Tibial artery (tissue), 4 donors: ENCODE measurements around the gene HRCT1.

Source experiments
- DNase-seq, 2 donors: peaks; one replicate each; pipeline ENCODE4 v3.0.0-alpha.2; 2019
- H3K27ac ChIP-seq, 2 donors: fragments of 200-600 bp; sonication (generic) in 1 of 2; 1 replicate in 1 of 2; 2 replicates in 1 of 2; pipeline ENCODE4 v1.5.1; 2018 to 2019; ENCODE audit warnings: mild to moderate bottlenecking in 1 of 2
- H3K27me3 ChIP-seq, 2 donors: fragments of 200-600 bp; sonication (generic) in 1 of 2; one replicate each; pipeline versions ENCODE4 v1.5.1 to v1.6.0; 2016 to 2019
- H3K36me3 ChIP-seq, 3 donors: fragments of 200-600 bp; sonication (generic) in 2 of 3; one replicate each; pipeline ENCODE4 v1.5.1; 2016 to 2019; ENCODE audit warnings: mild to moderate bottlenecking in 2 of 3
- H3K4me1 ChIP-seq, 4 donors: fragments of 200-600 bp; sonication (generic) in 2 of 4; 1 replicate in 3 of 4; 2 replicates in 1 of 4; pipeline ENCODE4 v1.5.1; 2016 to 2019
- H3K4me3 ChIP-seq, 2 donors: fragments of 200-600 bp; sonication (generic) in 1 of 2; 1 replicate in 1 of 2; 2 replicates in 1 of 2; pipeline ENCODE4 v1.5.1; 2018 to 2019; ENCODE audit warnings: mild to moderate bottlenecking in 2 of 2
- H3K9me3 ChIP-seq, 3 donors: fragments of 200-600 bp; sonication (generic) in 1 of 3; one replicate each; pipeline ENCODE4 v1.5.1; 2016 to 2019
- intact Hi-C: fragments of 100-400 bp; cut with DNase I; formaldehyde crosslinking; loops from one replicate; pipeline ENCODE4 v1.15.0; 2023; ENCODE audit warnings: low total_unique reads
- TF ChIP-seq, protein P1 (sequence below), 2 experiments: fragments of 200-600 bp in 1 of 2; fragments of 450-650 bp in 1 of 2; IDR thresholded peaks; one replicate each; pipeline ENCODE4 v1.5.1; 2017 to 2019; ENCODE audit warnings: antibody characterized with exemption in 2 of 2, mild to moderate bottlenecking in 1 of 2, moderate library complexity in 1 of 2

Gene HRCT1

GRCh38 chr9:35867538-35867937 lies 38.5 kb upstream of the HRCT1 start:
- Histone ChIP-seq H3K36me3 (no peaks in the 10 kb centered on the region), H3K4me1 (peaks cover 0 to 2% (median 0%) of the 10 kb centered on the region in 4 donors), H3K27ac (no peak overlapping the region), H3K9me3 (no peaks in the 10 kb centered on the region), H3K27me3 (peaks cover 0 to 33% of the 10 kb centered on the region in 2 donors), H3K4me3 (no peak overlapping the region)
- TF ChIP-seq, protein P1, sequence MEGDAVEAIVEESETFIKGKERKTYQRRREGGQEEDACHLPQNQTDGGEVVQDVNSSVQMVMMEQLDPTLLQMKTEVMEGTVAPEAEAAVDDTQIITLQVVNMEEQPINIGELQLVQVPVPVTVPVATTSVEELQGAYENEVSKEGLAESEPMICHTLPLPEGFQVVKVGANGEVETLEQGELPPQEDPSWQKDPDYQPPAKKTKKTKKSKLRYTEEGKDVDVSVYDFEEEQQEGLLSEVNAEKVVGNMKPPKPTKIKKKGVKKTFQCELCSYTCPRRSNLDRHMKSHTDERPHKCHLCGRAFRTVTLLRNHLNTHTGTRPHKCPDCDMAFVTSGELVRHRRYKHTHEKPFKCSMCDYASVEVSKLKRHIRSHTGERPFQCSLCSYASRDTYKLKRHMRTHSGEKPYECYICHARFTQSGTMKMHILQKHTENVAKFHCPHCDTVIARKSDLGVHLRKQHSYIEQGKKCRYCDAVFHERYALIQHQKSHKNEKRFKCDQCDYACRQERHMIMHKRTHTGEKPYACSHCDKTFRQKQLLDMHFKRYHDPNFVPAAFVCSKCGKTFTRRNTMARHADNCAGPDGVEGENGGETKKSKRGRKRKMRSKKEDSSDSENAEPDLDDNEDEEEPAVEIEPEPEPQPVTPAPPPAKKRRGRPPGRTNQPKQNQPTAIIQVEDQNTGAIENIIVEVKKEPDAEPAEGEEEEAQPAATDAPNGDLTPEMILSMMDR (IDR thresholded peaks at IDR 0.05), result no peak
- DNase-seq, result no peak
- intact Hi-C loops, result loop anchor here (10.0 kb wide), 1 partner anchor 233 kb away; no protein-coding TSS in a partner anchor

DNA sequence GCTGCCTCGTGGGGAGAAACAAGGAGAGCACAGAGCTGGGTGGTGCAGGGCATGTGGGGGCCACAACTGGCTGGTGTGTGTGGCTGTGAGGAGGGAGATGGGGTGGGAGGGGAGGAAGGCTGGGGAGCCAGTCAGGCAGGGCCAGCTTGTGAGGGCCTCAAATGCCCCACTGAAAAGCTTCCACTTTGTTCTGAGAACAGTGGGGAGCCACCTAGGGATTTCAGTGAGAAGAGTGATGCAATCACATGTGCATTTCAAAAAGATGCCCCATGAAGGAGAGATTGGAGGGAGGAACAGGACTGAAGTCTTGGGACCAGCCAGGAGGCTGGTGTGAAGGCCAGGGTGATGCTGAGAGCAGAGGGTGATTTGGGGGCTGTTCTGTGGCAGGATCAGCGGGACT lies 37.1 kb upstream of the HRCT1 start:
- intact Hi-C loops, result loop anchor here (10.0 kb wide), 1 partner anchor 234 kb away; no protein-coding TSS in a partner anchor
- no peak for DNase-seq

DNA sequence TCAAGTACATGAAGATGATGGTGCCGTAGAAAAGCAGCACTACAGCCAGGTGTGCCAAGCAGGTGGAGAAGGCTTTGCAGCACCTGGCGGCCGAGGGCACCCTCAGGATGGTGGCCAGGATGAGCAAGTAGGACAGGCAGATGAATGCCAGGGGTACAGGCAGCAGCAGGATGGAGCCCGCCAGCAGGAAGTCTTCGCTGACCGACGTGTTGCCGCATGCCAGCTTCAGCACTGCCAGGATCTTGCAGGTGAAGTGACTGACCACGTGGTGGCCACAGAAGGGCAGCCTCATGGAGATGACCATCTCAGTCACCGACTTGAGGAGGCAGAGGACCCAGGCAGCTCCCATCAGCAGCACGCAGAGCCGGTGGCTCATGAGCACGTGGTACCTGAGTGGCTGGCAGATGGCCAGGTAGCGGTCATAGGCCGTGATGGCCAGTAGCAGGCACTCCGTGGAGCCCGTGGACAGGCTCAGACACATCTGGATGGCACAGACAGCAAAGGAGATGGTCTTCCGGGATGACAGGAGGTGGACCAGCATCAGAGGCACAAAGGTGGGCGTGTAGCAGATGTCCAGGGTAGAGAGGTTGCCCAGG lies 36.3 kb upstream of the HRCT1 start:
- peaks cover 0 to 2% (median 0%) of the 10 kb centered on the region in 4 donors for H3K4me1 ChIP-seq
- intact Hi-C loops, result loop anchor here (10.0 kb wide), 1 partner anchor 235 kb away; no protein-coding TSS in a partner anchor
- peaks cover 0 to 30% of the 10 kb centered on the region in 2 donors for H3K27me3 ChIP-seq
- H3K9me3 ChIP-seq, result no peaks in the 10 kb centered on the region
- H3K4me3 ChIP-seq, result no peak overlapping the region
- no peak for DNase-seq
- no peak overlapping the region for H3K27ac ChIP-seq
- TF ChIP-seq, protein P1 (IDR thresholded peaks at IDR 0.05), result no peak
- H3K36me3 ChIP-seq, result no peaks in the 10 kb centered on the region

More for the DNA sequence above, 37.1 kb upstream of the HRCT1 start:
- TF ChIP-seq, protein P1 (IDR thresholded peaks at IDR 0.05), result no peak
- H3K27me3 ChIP-seq, result peaks cover 0 to 33% of the 10 kb centered on the region in 2 donors
- H3K36me3 ChIP-seq, result no peaks in the 10 kb centered on the region
- no peak overlapping the region for H3K4me3 ChIP-seq
- peaks cover 0 to 2% (median 0%) of the 10 kb centered on the region in 4 donors for H3K4me1 ChIP-seq
- no peak overlapping the region for H3K27ac ChIP-seq
- no peaks in the 10 kb centered on the region for H3K9me3 ChIP-seq

GRCh38 chr9:35870351-35870923 lies 35.6 kb upstream of the HRCT1 start, which contains the start of gene OR13J1:
Gene OR13J1, minus strand, starts transcription at chr9:35870401. Its CDS starts 0 bp downstream, at chr9:35870401.
- no peak for DNase-seq
- TF ChIP-seq, protein P1 (IDR thresholded peaks at IDR 0.05), result no peak
- peaks cover 0 to 28% of the 10 kb centered on the region in 2 donors for H3K27me3 ChIP-seq
- peaks cover 0 to 2% (median 0%) of the 10 kb centered on the region in 4 donors for H3K4me1 ChIP-seq
- no peak within 1 kb of the TSS for H3K4me3 ChIP-seq
- intact Hi-C loops, result no loop called here
- peaks cover 0 to 3% (median 0%) of the 10 kb centered on the region in 3 donors for H3K9me3 ChIP-seq
- H3K27ac ChIP-seq, result no peak within 1 kb of the TSS
- H3K36me3 ChIP-seq, result no peaks in the 10 kb centered on the region

DNA sequence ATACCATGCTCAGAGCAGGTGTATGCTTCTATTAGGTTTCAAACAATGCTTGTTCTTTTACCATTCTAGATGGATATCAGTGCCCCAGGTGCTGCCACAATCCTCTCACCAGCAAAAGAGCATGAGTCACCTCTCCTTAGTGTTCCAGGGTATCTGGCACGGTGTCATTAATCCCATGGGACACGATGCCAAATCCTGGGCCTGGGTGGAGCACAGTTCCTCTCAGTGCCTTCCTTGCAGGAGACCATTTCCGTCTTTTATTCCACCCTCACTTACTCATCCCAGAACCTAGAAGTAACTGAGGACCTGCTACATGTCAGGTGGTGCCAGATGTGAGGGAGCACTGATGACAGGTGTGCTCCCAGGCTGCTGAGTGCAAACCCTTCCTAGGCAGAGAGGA lies 34.5 kb upstream of the HRCT1 start:
- DNase-seq, result no peak
- Histone ChIP-seq H3K9me3 (peaks cover 0 to 6% (median 0%) of the 10 kb centered on the region in 3 donors), H3K4me3 (no peak overlapping the region), H3K4me1 (peaks cover 0 to 2% (median 0%) of the 10 kb centered on the region in 4 donors), H3K27ac (no peak overlapping the region), H3K27me3 (peaks cover 0 to 28% of the 10 kb centered on the region in 2 donors), H3K36me3 (no peaks in the 10 kb centered on the region)
- intact Hi-C loops, result no loop called here
- TF ChIP-seq, protein P1 (IDR thresholded peaks at IDR 0.05), result no peak
